GM18520 (cell line): Measurements from ENCODE around the gene UNC5C.

Experiments used
- ATAC-seq: cut with Tn5 transposase; IDR thresholded peaks from one replicate; pipeline ENCODE4 v1.9.1; 2021; ENCODE audit not compliant: unreplicated experiment

The UNC5C gene

GRCh38 chr4:95548738-95549245 lies at the start of gene UNC5C:
Gene UNC5C, minus strand, starts transcription at chr4:95548973.
- no peak for ATAC-seq

GRCh38 chr4:95596676-95597075 lies 47.9 kb upstream of the UNC5C start:
- no peak for ATAC-seq

- ATAC-seq, result no peak
Measured at GRCh38 chr4:95594629-95595028, 45.9 kb upstream of the UNC5C start.

- ATAC-seq, result no peak
Measured at GRCh38 chr4:95594013-95594412, 45.2 kb upstream of the UNC5C start.

GRCh38 chr4:95591278-95591677 lies 42.5 kb upstream of the UNC5C start:
- no peak for ATAC-seq

GRCh38 chr4:95590615-95591014 lies 41.8 kb upstream of the UNC5C start:
- ATAC-seq, result no peak

- no peak for ATAC-seq
Measured at GRCh38 chr4:95585016-95585695, 36.4 kb upstream of the UNC5C start.

- no peak for ATAC-seq
Measured at GRCh38 chr4:95580226-95580625, 31.5 kb upstream of the UNC5C start.

GRCh38 chr4:95572304-95572991 lies 23.7 kb upstream of the UNC5C start:
- no peak for ATAC-seq

- ATAC-seq, result no peak
Measured at GRCh38 chr4:95571577-95571976, 22.8 kb upstream of the UNC5C start.

GRCh38 chr4:95563638-95564337 lies 15.0 kb upstream of the UNC5C start:
- ATAC-seq, result no peak

GRCh38 chr4:95560774-95561173 lies 12.0 kb upstream of the UNC5C start:
- ATAC-seq, result no peak

- ATAC-seq, result no peak
Measured at GRCh38 chr4:95556207-95556859, 7.6 kb upstream of the UNC5C start.

- ATAC-seq, result no peak
Measured at GRCh38 chr4:95552942-95553550, 4.3 kb upstream of the UNC5C start.

- ATAC-seq, result no peak
Measured at GRCh38 chr4:95551653-95552052, 2.9 kb upstream of the UNC5C start.

GRCh38 chr4:95550115-95550987 lies 1.6 kb upstream of the UNC5C start:
- no peak for ATAC-seq

GRCh38 chr4:95549246-95550114 lies 707 bp upstream of the UNC5C start:
- peak; percentile 95 for ATAC-seq

GRCh38 chr4:95547715-95548471 lies 880 bp downstream of the UNC5C start:
- ATAC-seq, result no peak
